Esophagus squamous epithelium (tissue), 5 donors: ENCODE results near the gene EIF4G1. TPM values are rescaled to one million over a fixed set of nuclear protein-coding genes. Genes with fewer than 3 reads are reported as not detected.

ENCODE experiments used
- DNase-seq: peaks from one replicate; lab custom pipeline; 2025; lab: John Stamatoyannopoulos, UW
- H3K27ac ChIP-seq, 4 donors: fragments of 200-600 bp; sonication (generic); one replicate each; pipeline ENCODE4 v1.5.1; 2016 to 2019; ENCODE audit warnings: mild to moderate bottlenecking in 1 of 4
- H3K27me3 ChIP-seq, 4 donors: fragments of 200-600 bp; sonication (generic); 1 replicate in 3 of 4; 2 replicates in 1 of 4; pipeline versions ENCODE4 v1.5.1 to v1.6.0; 2017 to 2021; ENCODE audit warnings: antibody characterized with exemption in 1 of 4
- H3K36me3 ChIP-seq, 3 donors: fragments of 200-600 bp; sonication (generic); one replicate each; pipeline ENCODE4 v1.5.1; 2016 to 2019
- H3K4me1 ChIP-seq, 3 donors: fragments of 200-600 bp; sonication (generic); one replicate each; pipeline ENCODE4 v1.5.1; 2017 to 2019
- H3K4me3 ChIP-seq, 4 donors: fragments of 200-600 bp; sonication (generic); 1 replicate in 3 of 4; 2 replicates in 1 of 4; pipeline ENCODE4 v1.5.1; 2016 to 2019; ENCODE audit warnings: mild to moderate bottlenecking in 2 of 4, moderate library complexity in 1 of 4
- H3K9me3 ChIP-seq, 3 donors: fragments of 200-600 bp; sonication (generic); one replicate each; pipeline ENCODE4 v1.5.1; 2016 to 2019
- CTCF ChIP-seq, 6 experiments: fragments of 450-650 bp in 4 of 6; fragments of 200-600 bp in 2 of 6; sonication (generic) in 2 of 6; IDR thresholded peaks; one replicate each; pipeline ENCODE4 v1.5.1; 2016 to 2019; ENCODE audit warnings: antibody characterized with exemption in 6 of 6, mild to moderate bottlenecking in 4 of 6, moderate library complexity in 4 of 6
- POLR2A ChIP-seq, 4 donors: fragments of 450-650 bp; IDR thresholded peaks; one replicate each; pipeline ENCODE4 v1.6.1; 2017; ENCODE audit warnings: antibody characterized with exemption in 4 of 4, mild to moderate bottlenecking in 4 of 4, moderate library complexity in 3 of 4
- WGBS, 2 donors: methylation state at CpG; one replicate each; pipeline ENCODE4 v1.1.5; 2018; 5-methylcytosine and 5-hydroxymethylcytosine counted together
- intact Hi-C: fragments of 100-400 bp; cut with DNase I; formaldehyde crosslinking; loops from one replicate; pipeline ENCODE4 v1.15.0; 2022
- total RNA-seq, 4 donors: library from RNA; depleted of rRNA; stranded (reverse); fragments of >200 nt; gene quantifications; one replicate each; pipeline ENCODE4 v1.1.0, GENCODE V29; 2016
- donor health status: DM: yes; HTN: yes; CAD: no.

EIF4G1 gene
- total RNA-seq, 4 donors from 2014 or later, result 272 to 462 (median 352) TPM

DNA sequence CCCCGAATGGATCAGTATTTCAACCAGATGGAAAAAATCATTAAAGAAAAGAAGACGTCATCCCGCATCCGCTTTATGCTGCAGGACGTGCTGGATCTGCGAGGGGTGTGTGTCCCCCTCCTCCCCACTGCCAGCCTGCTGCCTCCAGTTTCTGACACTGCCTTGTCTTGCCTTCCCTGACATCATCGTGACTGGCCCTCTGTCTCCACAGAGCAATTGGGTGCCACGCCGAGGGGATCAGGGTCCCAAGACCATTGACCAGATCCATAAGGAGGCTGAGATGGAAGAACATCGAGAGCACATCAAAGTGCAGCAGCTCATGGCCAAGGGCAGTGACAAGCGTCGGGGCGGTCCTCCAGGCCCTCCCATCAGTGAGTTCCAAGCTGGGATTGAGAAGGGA, 10.9 kb downstream of the EIF4G1 start:
- no peak for DNase-seq
- Histone ChIP-seq H3K27ac (peak overlapping the region in 1 of 4 donors; percentile 1), H3K4me3 (no peak overlapping the region), H3K27me3 (no peaks in the 10 kb centered on the region), H3K9me3 (no peaks in the 10 kb centered on the region), H3K36me3 (peaks cover 85 to 100% (median 93%) of the 10 kb centered on the region in 3 donors), H3K4me1 (peaks cover 14 to 29% (median 15%) of the 10 kb centered on the region in 3 donors)
- intact Hi-C loops, result no loop called here
- TF ChIP-seq POLR2A (IDR thresholded peaks at IDR 0.05) (no peak), CTCF (IDR thresholded peaks at IDR 0.05) (no peak)
- 82 to 87% methylated on average over 7 to 10 of the region's 13 CpGs for WGBS, 2 donors

DNA sequence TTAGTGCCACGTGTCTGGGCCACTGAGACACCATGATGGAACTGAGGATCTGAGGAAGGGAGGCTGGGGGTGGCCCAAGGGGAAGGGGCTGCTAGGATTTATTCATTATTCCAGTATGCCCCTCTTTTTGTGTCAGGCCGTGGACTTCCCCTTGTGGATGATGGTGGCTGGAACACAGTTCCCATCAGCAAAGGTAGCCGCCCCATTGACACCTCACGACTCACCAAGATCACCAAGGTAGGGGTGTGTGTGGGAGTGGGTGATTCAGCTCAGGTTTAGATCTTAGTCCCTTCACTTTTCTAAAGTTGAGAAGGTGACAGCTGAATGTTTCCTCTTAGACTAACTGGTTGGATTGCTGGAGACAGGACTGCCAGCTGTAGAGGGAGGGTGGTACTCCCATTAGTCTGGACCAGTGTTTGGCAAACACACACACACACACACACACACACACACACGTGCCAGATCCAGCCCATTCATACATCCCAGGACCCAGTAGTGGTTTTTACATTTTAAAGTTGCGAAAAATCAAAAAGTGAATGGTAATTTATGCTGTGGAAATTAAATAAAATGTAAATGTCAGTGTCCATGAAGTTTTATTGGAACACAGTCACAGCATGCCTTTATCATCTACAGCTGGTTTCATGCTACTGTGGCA, 11.4 kb downstream of the EIF4G1 start:
- DNase-seq, result no peak
- Histone ChIP-seq H3K27me3 (no peaks in the 10 kb centered on the region), H3K27ac (peak overlapping the region in 1 of 4 donors; percentile 1), H3K4me1 (peaks cover 9 to 23% (median 9%) of the 10 kb centered on the region in 3 donors), H3K4me3 (no peak overlapping the region), H3K9me3 (no peaks in the 10 kb centered on the region), H3K36me3 (peaks cover 85 to 100% (median 95%) of the 10 kb centered on the region in 3 donors)
- TF ChIP-seq POLR2A (IDR thresholded peaks at IDR 0.05) (no peak), CTCF (IDR thresholded peaks at IDR 0.05) (no peak)
- intact Hi-C loops, result no loop called here
- 54 to 60% methylated on average over 4 to 5 of the region's 6 CpGs for WGBS, 2 donors

DNA sequence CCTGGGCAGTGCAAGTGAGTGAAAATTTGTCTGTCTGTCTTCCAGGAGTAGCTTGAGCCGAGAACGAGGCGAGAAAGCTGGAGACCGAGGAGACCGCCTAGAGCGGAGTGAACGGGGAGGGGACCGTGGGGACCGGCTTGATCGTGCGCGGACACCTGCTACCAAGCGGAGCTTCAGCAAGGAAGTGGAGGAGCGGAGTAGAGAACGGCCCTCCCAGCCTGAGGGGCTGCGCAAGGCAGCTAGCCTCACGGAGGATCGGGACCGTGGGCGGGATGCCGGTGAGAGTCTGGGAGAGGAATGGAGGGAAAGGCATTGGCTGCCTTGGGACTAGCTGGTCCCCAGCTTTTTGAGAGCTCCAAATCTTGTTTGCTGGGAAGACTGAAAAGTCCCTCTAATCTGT, 12.8 kb downstream of the EIF4G1 start:
- peaks cover 85 to 100% (median 92%) of the 10 kb centered on the region in 3 donors for H3K36me3 ChIP-seq
- 91 to 95% methylated on average over 21 of the region's 21 CpGs for WGBS, 2 donors

DNA sequence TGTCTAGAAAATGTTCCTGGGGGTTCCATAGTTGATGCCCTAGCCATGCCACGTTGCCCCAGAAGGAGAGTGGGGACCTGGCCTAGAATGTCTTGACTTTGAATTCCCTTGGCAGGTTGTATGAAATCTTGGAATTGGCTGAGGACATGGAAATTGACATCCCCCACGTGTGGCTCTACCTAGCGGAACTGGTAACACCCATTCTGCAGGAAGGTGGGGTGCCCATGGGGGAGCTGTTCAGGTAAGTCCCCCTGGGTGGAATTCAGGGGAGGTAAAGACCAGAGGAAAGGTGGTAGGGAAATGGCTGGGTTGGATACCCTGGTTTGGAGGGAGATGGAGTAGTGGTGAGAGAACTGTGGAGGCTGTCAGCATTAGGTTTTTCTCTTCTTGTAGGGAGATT, 14.1 kb downstream of the EIF4G1 start:
- Histone ChIP-seq H3K27me3 (no peaks in the 10 kb centered on the region), H3K36me3 (peaks cover 83 to 100% (median 90%) of the 10 kb centered on the region in 3 donors), H3K4me3 (no peak overlapping the region), H3K27ac (no peak overlapping the region), H3K4me1 (peaks cover 0 to 31% (median 4%) of the 10 kb centered on the region in 3 donors), H3K9me3 (no peaks in the 10 kb centered on the region)
- intact Hi-C loops, result no loop called here
- DNase-seq, result no peak
- WGBS, 2 donors, result 40 to 45% methylated on average over 3 of the region's 3 CpGs
- no peak for TF ChIP-seq CTCF (IDR thresholded peaks at IDR 0.05)
- no peak for TF ChIP-seq POLR2A (IDR thresholded peaks at IDR 0.05)

More for the DNA sequence above, 12.8 kb downstream of the EIF4G1 start:
- Histone ChIP-seq H3K27me3 (no peaks in the 10 kb centered on the region), H3K9me3 (no peaks in the 10 kb centered on the region), H3K27ac (no peak overlapping the region), H3K4me1 (peaks cover 0 to 22% (median 4%) of the 10 kb centered on the region in 3 donors), H3K4me3 (no peak overlapping the region)
- no peak for DNase-seq
- TF ChIP-seq CTCF (IDR thresholded peaks at IDR 0.05), result no peak
- TF ChIP-seq POLR2A (IDR thresholded peaks at IDR 0.05), result no peak
- intact Hi-C loops, result no loop called here

DNA sequence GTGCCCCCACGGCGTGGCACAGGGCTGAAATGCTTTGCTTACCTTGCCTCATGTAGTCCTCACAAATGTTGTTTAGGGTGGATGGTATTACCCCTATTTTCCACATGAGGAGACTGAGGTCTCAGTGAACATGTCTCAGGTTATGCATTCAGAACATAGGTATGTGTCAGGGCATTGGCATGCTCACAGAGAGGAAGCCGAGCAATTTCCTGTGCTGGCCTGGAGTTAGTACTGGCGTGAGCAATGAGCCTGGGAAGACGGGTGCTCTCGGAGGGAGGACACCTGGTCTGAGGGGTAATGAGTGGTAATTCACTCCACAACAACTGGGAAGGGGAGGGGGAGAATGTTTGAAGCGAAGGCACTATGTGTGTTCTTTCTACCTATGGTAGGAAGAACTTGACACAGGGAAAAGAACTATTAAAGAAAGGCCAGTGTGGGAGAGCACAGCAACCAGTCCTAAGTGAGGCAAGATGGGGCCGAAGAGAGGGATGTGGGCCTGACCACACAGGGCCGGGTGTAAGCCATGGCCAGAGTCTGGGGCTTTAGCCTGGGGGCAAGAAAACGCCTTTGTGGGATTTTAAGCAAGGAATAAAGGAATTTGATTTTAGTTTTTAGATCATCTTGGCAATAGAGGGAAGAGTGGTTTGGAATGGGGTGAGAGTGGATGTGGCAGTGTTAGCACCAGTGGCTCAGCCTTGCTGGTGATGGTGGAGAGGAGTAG, 18.1 kb downstream of the EIF4G1 start:
- H3K4me1 ChIP-seq, result peaks cover 14 to 69% (median 17%) of the 10 kb centered on the region in 3 donors

More for the DNA sequence above, 18.1 kb downstream of the EIF4G1 start:
- intact Hi-C loops, result no loop called here
- H3K4me3 ChIP-seq, result no peak overlapping the region
- H3K27me3 ChIP-seq, result no peaks in the 10 kb centered on the region
- no peak for DNase-seq
- H3K9me3 ChIP-seq, result no peaks in the 10 kb centered on the region
- WGBS, 2 donors, result 58 to 67% methylated on average over 10 of the region's 10 CpGs
- peaks cover 50 to 79% (median 64%) of the 10 kb centered on the region in 3 donors for H3K36me3 ChIP-seq
- peak overlapping the region; percentile 33 to 99 (median 85) for H3K27ac ChIP-seq
- no peak for TF ChIP-seq CTCF (IDR thresholded peaks at IDR 0.05)
- no peak for TF ChIP-seq POLR2A (IDR thresholded peaks at IDR 0.05)
